ENCODE data around the gene LGI1. TPM values are rescaled to one million over a fixed set of nuclear protein-coding genes. Genes with fewer than 3 reads are reported as not detected.

Gene LGI1
- total and polyA plus RNA-seq, 9 of the 15 experiments (the other 6 are each of a cell fraction or from before 2014, with no cell fraction given) = not detected

GRCh38 chr10:93745408-93746065, 12.2 kb upstream of the LGI1 start:
- in situ Hi-C loops (cut with MboI) (no loop called here), intact Hi-C loops (cut with micrococcal nuclease) (loop anchor here (1.0 kb wide), 1 partner anchor 71 kb away; no protein-coding TSS in a partner anchor)
- FAIRE-seq (no peak), ATAC-seq (peak; percentile 88), DNase-seq (ENCODE audit: extremely low read depth in 1 of 4, low spot score in 3 of 4) (peak; percentile 11 to 38 (median 21))
- H3K9me1 ChIP-seq (ENCODE audit: control insufficient read depth, insufficient read depth, low read length) = no peaks in the 10 kb centered on the region
- H3K4me2 ChIP-seq (ENCODE audit: insufficient read depth, low read length) = no peak overlapping the region
- no TSS peak for BruUV-seq (replicated peaks)
- H3K27me3 ChIP-seq (ENCODE audit: control insufficient read depth in 2 of 2, insufficient read depth in 2 of 2, low read length in 2 of 2) = peaks cover 0 to 3% of the 10 kb centered on the region in 2 experiments; a peak in 3 of 5 replicates
- no peaks in the 10 kb centered on the region for H3K79me2 ChIP-seq (ENCODE audit: control insufficient read depth, insufficient read depth, low read length)
- H3K4me1 ChIP-seq (replicated peaks in 1 of 2; ENCODE audit: control insufficient read depth in 2 of 2, insufficient read depth in 2 of 2, low read length in 2 of 2) = no peaks in the 10 kb centered on the region; a peak in 1 of 5 replicates
- no peak for TF ChIP-seq ZNF184 (CRISPR knock-in tag; IDR thresholded peaks at IDR 0.05)
- TF ChIP-seq, protein P1, sequence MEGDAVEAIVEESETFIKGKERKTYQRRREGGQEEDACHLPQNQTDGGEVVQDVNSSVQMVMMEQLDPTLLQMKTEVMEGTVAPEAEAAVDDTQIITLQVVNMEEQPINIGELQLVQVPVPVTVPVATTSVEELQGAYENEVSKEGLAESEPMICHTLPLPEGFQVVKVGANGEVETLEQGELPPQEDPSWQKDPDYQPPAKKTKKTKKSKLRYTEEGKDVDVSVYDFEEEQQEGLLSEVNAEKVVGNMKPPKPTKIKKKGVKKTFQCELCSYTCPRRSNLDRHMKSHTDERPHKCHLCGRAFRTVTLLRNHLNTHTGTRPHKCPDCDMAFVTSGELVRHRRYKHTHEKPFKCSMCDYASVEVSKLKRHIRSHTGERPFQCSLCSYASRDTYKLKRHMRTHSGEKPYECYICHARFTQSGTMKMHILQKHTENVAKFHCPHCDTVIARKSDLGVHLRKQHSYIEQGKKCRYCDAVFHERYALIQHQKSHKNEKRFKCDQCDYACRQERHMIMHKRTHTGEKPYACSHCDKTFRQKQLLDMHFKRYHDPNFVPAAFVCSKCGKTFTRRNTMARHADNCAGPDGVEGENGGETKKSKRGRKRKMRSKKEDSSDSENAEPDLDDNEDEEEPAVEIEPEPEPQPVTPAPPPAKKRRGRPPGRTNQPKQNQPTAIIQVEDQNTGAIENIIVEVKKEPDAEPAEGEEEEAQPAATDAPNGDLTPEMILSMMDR (IDR thresholded peaks at IDR 0.05 in 2 of 3, conservative IDR thresholded peaks at IDR 0.05 in 1 of 3; ENCODE audit: insufficient read depth in 2 of 3, low read depth in 1 of 3, low read length in 3 of 3) = peak; percentile 47 to 58 (median 55)
- TF ChIP-seq ARID1B (IDR thresholded peaks at IDR 0.05) = no peak
- peak in 1 of 2 experiments; percentile 50; a peak in 2 of 4 replicates for TF ChIP-seq RAD21 (CRISPR knock-in tag; conservative IDR thresholded peaks at IDR 0.05 in 1 of 2, IDR thresholded peaks at IDR 0.05 in 1 of 2)
- no peaks in the 10 kb centered on the region for H3K36me3 ChIP-seq (ENCODE audit: control insufficient read depth, insufficient read depth, low read length)
- no peaks in the 10 kb centered on the region for H3K9me3 ChIP-seq (replicated peaks; ENCODE audit: control insufficient read depth, insufficient read depth, low read depth, low read length)
- ChIA-PET POLR2A (interaction anchor here (1.2 to 1.4 kb wide), 3 partner anchors 8 to 159 kb away, joined by 3 read pairs; no protein-coding TSS in a partner anchor), CTCF (ENCODE audit: low intra/inter-chr PET ratio) (no interaction called here)
- no peak overlapping the region for H3K4me3 ChIP-seq
- H4K20me1 ChIP-seq (replicated peaks; ENCODE audit: control insufficient read depth, insufficient read depth, low read length) = no peaks in the 10 kb centered on the region
- no peak overlapping the region for H3K27ac ChIP-seq (ENCODE audit: extremely low read depth, low read depth, low read length)
- no peak overlapping the region for H3K9ac ChIP-seq (ENCODE audit: insufficient read depth in 1 of 2, low read depth in 2 of 2, low read length in 2 of 2)
- H2AFZ ChIP-seq (ENCODE audit: low read depth, low read length) = no peak overlapping the region
- 0% methylated on average over 8 of the region's 9 CpGs for WGBS (ENCODE audit: insufficient coverage, low coverage, missing lambda C conversion rate)

All from K562 (cell line).